Measurements from ENCODE around the gene KCNA2.

KCNA2 gene

DNA sequence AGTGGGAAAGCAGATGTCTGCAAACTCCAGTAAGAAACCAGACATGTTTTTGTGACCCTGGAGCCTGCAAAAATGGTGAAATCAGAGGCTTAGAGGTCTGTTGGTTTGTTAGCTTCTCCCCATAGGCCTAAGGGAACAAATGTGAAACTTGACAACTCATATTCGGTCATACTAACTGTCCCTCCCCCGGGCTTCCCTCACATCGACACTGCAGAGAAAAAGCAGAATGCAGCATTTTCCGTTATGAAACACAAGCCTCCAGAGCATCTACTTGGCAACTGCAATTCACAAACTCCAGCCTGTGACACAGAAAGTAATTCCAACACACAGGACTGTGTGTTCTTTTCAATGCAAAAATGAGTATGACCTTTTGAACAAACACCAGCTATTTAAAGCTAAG is 3.7 kb downstream of the KCNA2 start:
- TF ChIP-seq CTCF (conservative IDR thresholded peaks at IDR 0.05; ENCODE audit: low read length), result no peak
- no peak for DNase-seq (ENCODE audit: low read depth)
- no peak overlapping the region for H3K4me3 ChIP-seq (ENCODE audit: low read length)

DNA sequence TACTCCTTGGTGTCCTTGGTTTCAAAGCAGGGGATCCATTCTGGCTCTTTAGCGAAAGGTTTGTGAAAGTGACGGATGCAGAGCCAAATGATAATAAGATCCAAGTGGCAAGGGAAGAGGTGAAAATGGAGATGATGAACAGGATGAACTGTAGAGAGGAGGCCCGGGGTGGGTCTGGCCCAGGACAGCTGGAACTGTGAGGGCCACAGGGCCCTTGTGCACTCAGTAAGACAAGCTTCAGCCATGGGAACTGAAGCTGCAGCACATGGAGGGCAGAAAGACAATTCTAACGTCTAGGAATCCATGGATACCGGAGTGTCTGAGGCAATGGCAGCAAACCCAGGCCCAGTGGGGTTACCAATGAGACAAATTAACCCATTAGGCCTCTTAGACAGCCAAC is 4.8 kb downstream of the KCNA2 start:
- no peak for TF ChIP-seq CTCF (conservative IDR thresholded peaks at IDR 0.05; ENCODE audit: low read length)
- no peak for DNase-seq (ENCODE audit: low read depth)
- no peak overlapping the region for H3K4me3 ChIP-seq (ENCODE audit: low read length)

DNA sequence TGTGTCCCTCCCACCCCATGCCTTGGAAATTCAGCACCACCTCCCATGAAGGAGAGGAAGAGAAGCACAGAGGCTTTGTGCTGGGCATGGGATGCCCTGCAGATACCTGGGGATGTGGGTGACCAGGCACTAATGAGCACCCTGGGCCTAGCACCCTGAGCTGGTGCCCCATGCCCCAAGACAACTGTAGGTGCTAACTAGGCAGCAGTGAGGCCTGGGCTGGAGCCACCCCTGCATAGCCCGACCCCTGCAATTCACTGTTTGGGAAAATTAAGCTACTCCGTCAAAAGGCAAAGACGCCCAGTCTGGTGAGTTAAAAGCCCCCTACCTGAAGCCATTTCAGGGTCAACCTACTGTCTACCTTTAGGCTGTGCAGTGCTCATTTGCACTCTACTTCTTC is 5.4 kb downstream of the KCNA2 start:
- no peak overlapping the region for H3K4me3 ChIP-seq (ENCODE audit: low read length)
- TF ChIP-seq CTCF (conservative IDR thresholded peaks at IDR 0.05; ENCODE audit: low read length), result no peak
- no peak for DNase-seq (ENCODE audit: low read depth)

DNA sequence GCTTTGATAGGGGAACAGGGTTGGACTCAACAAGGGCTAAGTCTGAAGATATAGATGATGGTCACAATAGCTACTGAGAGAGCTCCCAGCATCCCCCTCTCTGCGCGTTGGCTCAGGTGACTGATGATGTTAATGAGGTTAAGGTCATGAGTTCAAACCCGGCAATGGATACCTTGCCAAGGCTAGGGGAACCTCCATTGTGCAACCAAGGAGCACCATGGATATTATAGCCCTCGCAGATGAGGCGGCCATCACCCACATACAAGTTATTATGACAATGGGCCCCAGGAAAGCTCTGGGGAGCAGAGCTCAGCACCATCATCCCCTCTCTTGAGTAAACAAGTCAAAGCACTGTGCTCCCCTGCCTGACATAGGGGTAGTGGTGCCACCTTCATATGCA is 8.2 kb downstream of the KCNA2 start:
- no peak overlapping the region for H3K4me3 ChIP-seq (ENCODE audit: low read length)
- TF ChIP-seq CTCF (conservative IDR thresholded peaks at IDR 0.05; ENCODE audit: low read length), result no peak
- DNase-seq (ENCODE audit: low read depth), result no peak

DNA sequence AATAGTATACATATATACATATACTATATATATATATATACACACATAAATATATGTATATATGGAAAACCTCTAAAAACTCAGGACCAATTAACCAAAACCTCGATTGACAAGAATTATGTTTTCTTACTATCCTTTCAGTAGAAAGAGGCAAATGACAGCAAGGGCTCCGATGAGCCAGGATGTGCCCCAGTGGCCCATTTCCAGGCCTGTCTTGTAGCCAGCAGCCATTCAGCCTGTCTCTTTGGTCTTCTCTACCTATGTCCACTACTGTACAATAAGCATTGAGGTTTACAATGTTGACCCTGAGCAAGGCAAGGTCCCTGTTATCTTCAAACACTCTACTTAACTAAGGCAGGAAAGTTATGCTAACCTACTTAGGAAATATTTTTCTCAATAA is 9.8 kb downstream of the KCNA2 start:
- no peak for TF ChIP-seq CTCF (conservative IDR thresholded peaks at IDR 0.05; ENCODE audit: low read length)
- H3K4me3 ChIP-seq (ENCODE audit: low read length), result no peak overlapping the region

DNA sequence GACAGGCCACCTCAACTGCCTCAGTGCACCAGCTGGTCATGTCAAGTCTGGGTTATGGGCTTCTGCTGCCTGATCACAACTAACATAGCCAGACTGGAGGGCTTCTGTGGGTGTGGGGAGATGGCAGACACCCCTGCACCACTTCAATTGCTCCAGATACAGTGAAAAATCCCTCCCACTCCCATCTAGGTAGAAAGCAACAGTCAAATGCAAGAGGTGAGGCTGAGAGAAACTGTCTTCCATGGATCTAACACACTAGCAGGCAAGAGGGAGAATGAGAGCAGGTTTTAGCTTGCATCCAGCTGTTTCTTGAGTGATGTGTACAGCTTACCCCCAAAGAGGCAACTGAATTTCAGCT is 10.8 kb downstream of the KCNA2 start:
- TF ChIP-seq CTCF (conservative IDR thresholded peaks at IDR 0.05; ENCODE audit: low read length), result no peak
- no peak overlapping the region for H3K4me3 ChIP-seq (ENCODE audit: low read length)
- DNase-seq (ENCODE audit: low read depth), result no peak

More for the DNA sequence above, 9.8 kb downstream of the KCNA2 start:
- no peak for DNase-seq (ENCODE audit: low read depth)

DNA sequence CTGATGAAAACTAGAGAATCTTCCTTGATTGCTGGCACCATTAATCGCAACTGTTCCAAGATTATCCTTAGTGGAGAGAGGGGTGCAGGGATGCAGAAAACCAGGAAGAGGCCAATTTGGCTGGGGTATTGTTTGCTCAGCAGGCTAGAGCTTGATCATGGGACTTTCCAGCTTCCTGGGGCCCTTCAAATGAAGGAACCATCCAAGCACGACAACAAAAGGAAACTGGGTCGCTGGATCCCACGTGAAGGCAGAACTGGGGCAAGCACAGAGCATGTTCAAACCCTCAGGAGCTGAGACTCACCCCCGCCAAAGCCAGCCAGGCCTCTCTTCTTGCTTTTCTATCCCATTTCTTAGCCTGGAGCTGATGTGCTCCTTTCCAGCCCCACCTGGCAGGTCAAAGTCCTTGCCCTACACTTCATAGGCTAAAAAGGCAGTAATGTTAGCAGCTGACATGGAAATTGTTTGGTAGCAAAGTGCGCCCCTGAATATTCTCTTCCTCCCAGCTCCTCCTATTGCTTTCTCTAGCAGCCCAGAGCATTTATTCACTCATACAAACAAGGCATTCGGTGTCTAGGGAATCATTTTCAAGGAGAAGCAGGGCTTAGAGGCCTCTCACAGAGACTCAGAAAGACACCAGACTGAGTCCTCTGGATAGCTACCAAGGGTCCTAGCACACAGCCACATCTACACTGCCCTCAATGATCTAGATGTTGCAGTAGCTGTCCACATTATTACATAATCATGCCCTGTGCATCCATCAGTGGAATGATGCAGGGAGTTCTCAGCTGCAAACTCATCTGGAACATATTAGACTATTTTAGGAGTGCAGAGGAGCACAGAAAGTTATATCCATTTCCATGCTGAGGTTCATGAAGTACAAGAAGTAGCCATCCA is 11.5 kb downstream of the KCNA2 start:
- DNase-seq (ENCODE audit: low read depth), result peak; percentile 3
- TF ChIP-seq CTCF (conservative IDR thresholded peaks at IDR 0.05; ENCODE audit: low read length), result no peak

More for the DNA sequence above, 11.5 kb downstream of the KCNA2 start:
- no peak overlapping the region for H3K4me3 ChIP-seq (ENCODE audit: low read length)

All from AG10803 (cell line).